Stomach (tissue), 4 donors: ENCODE data around the gene TMEM128.

Source experiments
- CTCF ChIP-seq, 7 experiments: fragments of 450-650 bp in 4 of 7; fragments of 200-600 bp in 3 of 7; sonication (generic) in 3 of 7; IDR thresholded peaks; one replicate each; pipeline ENCODE4 v1.5.1; 2016 to 2019; ENCODE audit warnings: antibody characterized with exemption in 7 of 7, control low read depth in 2 of 7, mild to moderate bottlenecking in 1 of 7
- POLR2A ChIP-seq, 4 donors: fragments of 450-650 bp; IDR thresholded peaks; one replicate each; pipeline ENCODE4 v1.6.1; 2016; ENCODE audit warnings: antibody characterized with exemption in 4 of 4, control low read depth in 2 of 4, mild to moderate bottlenecking in 1 of 4, moderate library complexity in 1 of 4
- POLR2AphosphoS5 ChIP-seq, 3 donors: sonication (generic); formaldehyde crosslinking; IDR thresholded peaks; one replicate each; pipeline ENCODE4 v1.6.1; 2016; ENCODE audit warnings: antibody characterized with exemption in 3 of 3

DNA sequence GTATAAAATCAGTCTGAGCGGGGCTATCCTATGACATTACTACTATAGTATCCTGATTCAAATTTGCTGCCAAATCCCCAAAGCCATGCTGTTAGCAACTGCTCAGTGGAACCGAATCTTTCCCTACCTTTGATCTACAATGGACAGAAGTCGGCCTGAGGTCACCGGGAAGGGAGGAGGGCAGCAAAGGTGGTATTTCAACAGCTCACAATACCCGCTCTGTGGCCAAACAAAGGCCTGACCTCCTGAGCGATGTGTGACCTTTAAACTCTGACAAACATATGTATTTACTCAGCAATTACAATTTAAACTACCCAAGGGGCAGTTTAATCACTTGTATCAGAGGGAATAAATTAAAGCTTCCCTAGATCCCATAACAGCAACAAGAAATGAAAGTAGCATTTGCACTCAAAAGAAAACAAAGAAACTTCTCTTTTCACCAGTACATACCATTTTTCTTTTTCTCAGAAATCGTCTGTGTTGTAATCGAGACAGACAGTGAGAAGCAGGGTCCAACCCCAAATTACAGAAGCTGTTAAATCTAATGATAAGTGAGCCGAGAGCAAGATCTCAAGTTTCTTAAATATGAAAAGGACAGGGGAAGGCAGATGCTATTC lies 11.6 kb upstream of the TMEM128 start:
- TF ChIP-seq POLR2A (IDR thresholded peaks at IDR 0.05) (no peak), CTCF (IDR thresholded peaks at IDR 0.05) (no peak), POLR2AphosphoS5 (IDR thresholded peaks at IDR 0.05) (no peak)
